CD4-positive, alpha-beta memory T cell (primary cell): ENCODE results near the gene ZNHIT3. TPM values are rescaled to one million over a fixed set of nuclear protein-coding genes. Genes with fewer than 3 reads are reported as not detected.

ENCODE experiments used
- CTCF ChIA-PET: fragments of 350-600 bp; sonication (Branson Sonifier 250); formaldehyde crosslinking; loops from one replicate; lab custom pipeline; 2021; ENCODE audit warnings: inconsistent platforms; ENCODE audit not compliant: partially characterized antibody; lab: Charles Lee
- POLR2A ChIA-PET: fragments of 350-600 bp; sonication (Branson Sonifier 250); formaldehyde crosslinking; loops from one replicate; lab custom pipeline; 2021; ENCODE audit not compliant: partially characterized antibody; lab: Charles Lee
- DNase-seq, 5 donors: peaks; one replicate each; pipeline versions ENCODE4 v3.0.0 to v3.0.0-alpha.2; 2020 to 2022; ENCODE audit warnings: mixed read lengths in 1 of 5
- H3K27ac ChIP-seq: one replicate; pipeline ENCODE4 v1.7.0; 2013; ENCODE audit warnings: low read depth, low read length
- H3K27me3 ChIP-seq: 2 replicates; pipeline ENCODE4 v1.7.0; 2013; ENCODE audit warnings: mild to moderate bottlenecking, low read length, moderate library complexity; ENCODE audit not compliant: insufficient read depth
- H3K36me3 ChIP-seq: 2 replicates; pipeline ENCODE4 v1.7.0; 2013; ENCODE audit warnings: mild to moderate bottlenecking, low read length, moderate library complexity; ENCODE audit not compliant: insufficient read depth
- H3K4me1 ChIP-seq: 2 replicates; pipeline ENCODE4 v1.7.0; 2013; ENCODE audit warnings: mild to moderate bottlenecking, low read length, moderate library complexity; ENCODE audit not compliant: insufficient read depth
- H3K4me3 ChIP-seq, 2 donors: one replicate each; pipeline ENCODE4 v1.7.0; 2013; ENCODE audit warnings: low read length in 2 of 2, mild to moderate bottlenecking in 1 of 2
- H3K9me3 ChIP-seq, 2 donors: one replicate each; pipeline ENCODE4 v1.7.0; 2013; ENCODE audit warnings: low read length in 2 of 2, control low read depth in 1 of 2; ENCODE audit not compliant: control insufficient read depth in 1 of 2
- H3K27ac Mint-ChIP-seq, 7 donors: one replicate each; pipeline ENCODE4 v1.8.0; 2020 to 2021; ENCODE audit warnings: mixed read lengths in 7 of 7, mild to moderate bottlenecking in 6 of 7, inconsistent platforms in 3 of 7, moderate library complexity in 3 of 7
- H3K27me3 Mint-ChIP-seq, 2 donors: one replicate each; pipeline ENCODE4 v1.8.0; 2020 to 2021; ENCODE audit warnings: mixed read lengths in 2 of 2
- H3K36me3 Mint-ChIP-seq, 2 donors: one replicate each; pipeline ENCODE4 v1.8.0; 2020 to 2021; ENCODE audit warnings: mixed read lengths in 2 of 2, inconsistent platforms in 1 of 2, mild to moderate bottlenecking in 1 of 2
- H3K4me1 Mint-ChIP-seq, 4 donors: one replicate each; pipeline ENCODE4 v1.8.0; 2020 to 2021; ENCODE audit warnings: mixed read lengths in 4 of 4, mild to moderate bottlenecking in 1 of 4
- H3K4me3 Mint-ChIP-seq, 8 donors: one replicate each; pipeline ENCODE4 v1.8.0; 2020 to 2021; ENCODE audit warnings: mixed read lengths in 8 of 8, mild to moderate bottlenecking in 7 of 8, moderate library complexity in 6 of 8, inconsistent platforms in 3 of 8
- H3K9me3 Mint-ChIP-seq, 8 donors: one replicate each; pipeline ENCODE4 v1.8.0; 2020 to 2021; ENCODE audit warnings: mixed read lengths in 8 of 8, mild to moderate bottlenecking in 5 of 8, inconsistent platforms in 3 of 8, moderate library complexity in 1 of 8
- intact Hi-C: fragments of 100-400 bp; cut with micrococcal nuclease; formaldehyde crosslinking; loops from one replicate; pipeline ENCODE4 v1.15.1; 2023
- polyA plus RNA-seq, 2 donors: library from polyadenylated mRNA; unstranded; fragments of 300-500 nt; fragmentation: Illumina TruSeq; gene quantifications; one replicate each; pipeline ENCODE4 v1.2.3, GENCODE V29; 2021
- total RNA-seq, 2 experiments: library from RNA; stranded (reverse); gene quantifications; one replicate each; pipeline ENCODE4 v1.2.3, GENCODE V29; 2021

ZNHIT3 gene
- total and polyA plus RNA-seq, 4 experiments from 2014 or later, result 66.6 to 94.6 (median 78.0) TPM

DNA sequence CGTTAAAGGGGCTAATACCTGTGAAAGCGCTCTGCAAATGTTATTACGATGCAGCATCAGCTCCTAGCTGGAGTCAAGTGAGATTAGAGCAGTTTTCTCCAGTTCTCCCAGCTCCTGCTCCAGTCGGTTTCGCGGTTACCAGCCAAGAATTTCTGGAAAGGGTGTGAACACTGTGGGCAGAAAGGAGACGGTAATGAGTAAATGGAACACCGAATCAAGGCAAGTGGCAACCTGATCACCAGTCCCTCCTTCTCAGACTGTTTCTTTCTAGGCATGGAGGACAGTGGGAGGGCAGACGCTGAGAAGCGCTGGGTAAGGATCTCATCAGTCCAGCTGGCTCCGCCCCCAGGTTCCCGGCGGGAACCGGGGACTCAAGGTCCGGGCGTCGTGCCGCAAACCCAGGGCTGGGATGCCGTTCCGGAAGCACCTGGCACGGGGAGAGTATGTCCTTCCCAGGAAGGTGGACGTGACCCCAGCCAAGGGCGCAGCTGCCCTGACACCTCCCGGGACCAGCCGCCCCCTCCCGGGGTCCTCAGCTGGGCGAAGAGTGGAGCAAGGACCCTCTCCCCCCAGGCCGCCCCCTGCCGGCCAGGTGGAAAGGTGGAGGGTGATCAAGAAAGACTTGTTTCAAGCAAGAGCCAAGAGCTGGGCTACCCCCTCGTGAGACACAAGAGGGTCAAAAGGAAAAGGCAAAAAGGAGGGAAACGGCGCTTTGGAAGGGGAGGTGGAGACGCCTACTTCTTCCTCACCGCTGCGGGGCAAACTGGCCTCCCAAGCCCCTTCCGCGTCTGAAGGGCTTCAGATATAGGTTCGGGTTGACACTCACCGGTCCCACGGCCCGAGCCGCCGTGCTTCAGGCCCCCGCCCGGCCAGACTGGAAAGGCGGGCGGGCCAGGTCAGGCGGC is 47.7 kb downstream of the ZNHIT3 start:
- Mint-ChIP-seq H3K9me3 (peaks cover 0 to 2% (median 0%) of the 10 kb centered on the region in 8 donors), H3K4me3 (peak overlapping the region; percentile 90 to 97 (median 95)), H3K4me1 (peaks cover 8 to 31% (median 19%) of the 10 kb centered on the region in 4 donors), H3K36me3 (peaks cover 4 to 44% of the 10 kb centered on the region in 2 donors), H3K27ac (peak overlapping the region; percentile 91 to 97 (median 96)), H3K27me3 (no peaks in the 10 kb centered on the region)
- Histone ChIP-seq H3K36me3 (peaks cover 4% of the 10 kb centered on the region), H3K9me3 (no peaks in the 10 kb centered on the region), H3K27me3 (no peaks in the 10 kb centered on the region), H3K27ac (peak overlapping the region; percentile 82), H3K4me1 (peaks cover 12% of the 10 kb centered on the region), H3K4me3 (peak overlapping the region; percentile 58 to 99)
- peak; percentile 15 to 72 (median 49) for DNase-seq
- ChIA-PET POLR2A (interaction anchor here (0.9 to 5.2 kb wide), 8 partner anchors 12 to 415 kb away, joined by 3 to 151 read pairs (median 5); partner anchors contain the start of genes DHRS11, GGNBP2, MRM1 and ZNHIT3), CTCF (interaction anchor here (0.6 to 3.9 kb wide), 12 partner anchors 10 to 68 kb away, joined by 3 to 24 read pairs (median 4); partner anchors contain the start of genes GGNBP2 and MRM1)
- intact Hi-C loops, result loop anchor here (1.0 to 10.0 kb wide), 3 partner anchors 10 to 191 kb away; partner anchors contain the start of genes GGNBP2 and ZNHIT3

DNA sequence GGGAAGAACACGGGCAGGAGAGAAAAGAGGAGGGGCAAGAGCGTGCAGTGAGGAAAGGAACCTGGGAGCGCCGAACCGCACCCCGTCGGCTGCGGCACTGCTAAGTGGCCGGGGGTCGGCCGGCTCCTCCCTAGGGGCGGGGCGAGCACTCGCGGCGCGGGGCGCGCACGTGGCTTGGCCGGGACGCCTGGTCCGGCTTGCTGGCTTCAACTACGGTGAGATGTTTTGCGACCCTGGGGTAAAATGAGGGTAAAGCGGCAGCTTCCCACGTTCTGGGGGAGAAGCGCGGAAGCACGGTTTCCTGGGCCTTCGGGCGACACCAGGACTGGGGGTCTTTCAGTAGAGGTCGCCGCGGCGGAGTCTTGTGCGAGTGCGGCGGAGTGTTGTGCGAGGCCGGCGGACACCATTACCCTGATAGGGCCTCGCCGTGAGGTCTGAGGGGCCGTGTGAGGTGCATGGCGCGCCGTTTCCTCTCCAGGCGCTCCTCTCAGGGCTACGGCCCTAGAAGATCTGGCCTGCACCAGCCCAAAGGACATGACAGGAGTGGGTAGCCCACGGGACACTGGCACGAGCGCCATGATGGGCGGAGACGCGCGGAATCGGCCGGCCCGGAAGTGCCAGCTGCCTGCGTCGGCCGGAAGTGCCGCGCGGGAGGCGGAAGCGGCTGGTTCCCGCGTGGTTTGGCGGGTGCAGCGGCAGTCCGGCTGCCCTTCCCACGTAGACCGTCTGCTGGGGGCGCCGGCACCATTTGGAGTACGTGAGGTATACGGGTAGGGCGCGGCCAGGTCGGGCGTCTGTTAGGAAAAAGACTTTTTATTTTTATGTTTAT is 48.6 kb downstream of the ZNHIT3 start, which contains the start of the genes MYO19 and PIGW:
Gene MYO19 (minus strand): TSS at position 29 of the 829 bp plus-strand sequence. CDS start 2,330 bp downstream, outside the sequence.
Gene PIGW (plus strand): TSS at position 148 of the 829 bp plus-strand sequence. CDS start 2,115 bp downstream, outside the sequence.
- CTCF ChIA-PET, result interaction anchor here (0.6 to 3.9 kb wide), 11 partner anchors 10 to 67 kb away, joined by 3 to 24 read pairs (median 4); partner anchors contain the start of genes GGNBP2 and MRM1
- H3K9me3 Mint-ChIP-seq, result peaks cover 0 to 2% (median 0%) of the 10 kb centered on the region in 8 donors
- peak within 1 kb of the TSS; percentile 58 to 99 for H3K4me3 ChIP-seq
- no peaks in the 10 kb centered on the region for H3K27me3 ChIP-seq
- peaks cover 0 to 42% of the 10 kb centered on the region in 2 donors for H3K36me3 Mint-ChIP-seq
- peak within 1 kb of the TSS; percentile 82 for H3K27ac ChIP-seq
- H3K27me3 Mint-ChIP-seq, result no peaks in the 10 kb centered on the region
- DNase-seq, result peak; percentile 81 to 87 (median 85)
- peaks cover 12% of the 10 kb centered on the region for H3K4me1 ChIP-seq
- intact Hi-C loops, result loop anchor here (1.0 to 10.0 kb wide), 4 partner anchors 9 to 190 kb away; partner anchors contain the start of genes GGNBP2, MRM1 and ZNHIT3
- POLR2A ChIA-PET, result interaction anchor here (0.9 to 5.2 kb wide), 11 partner anchors 11 to 1076 kb away, joined by 3 to 151 read pairs (median 6); partner anchors contain the start of genes DHRS11, GGNBP2, MRM1 and ZNHIT3
- H3K27ac Mint-ChIP-seq, result peak within 1 kb of the TSS; percentile 91 to 97 (median 96)
- H3K4me3 Mint-ChIP-seq, result peak within 1 kb of the TSS; percentile 90 to 97 (median 95)
- peaks cover 4% of the 10 kb centered on the region for H3K36me3 ChIP-seq
- H3K9me3 ChIP-seq, result no peaks in the 10 kb centered on the region
- peaks cover 9 to 27% (median 19%) of the 10 kb centered on the region in 4 donors for H3K4me1 Mint-ChIP-seq

DNA sequence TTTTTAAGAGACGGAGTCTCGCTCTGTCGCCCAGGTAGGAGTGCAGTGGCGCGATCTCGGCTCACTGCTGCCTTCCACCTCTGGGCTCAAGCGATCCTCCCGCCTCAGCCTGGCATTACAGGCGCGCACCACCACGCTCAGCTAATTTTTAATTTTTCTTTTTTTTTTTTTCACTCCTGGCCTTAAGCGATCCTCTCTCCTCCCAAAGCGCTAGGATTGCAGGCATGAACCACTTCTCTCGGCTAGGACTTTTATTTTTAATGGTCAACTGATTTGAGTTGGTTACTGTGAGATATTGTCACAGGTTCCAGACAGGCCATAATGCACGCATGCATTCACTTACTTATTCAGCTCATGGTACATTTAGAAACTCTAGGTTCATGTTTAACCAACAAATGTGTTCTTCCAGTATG is 49.2 kb downstream of the ZNHIT3 start:
- peaks cover 4% of the 10 kb centered on the region for H3K36me3 ChIP-seq
- peak overlapping the region; percentile 82 for H3K27ac ChIP-seq
- H3K27ac Mint-ChIP-seq, result peak overlapping the region; percentile 91 to 97 (median 96)
- no peak for DNase-seq
- intact Hi-C loops, result loop anchor here (1.0 to 10.0 kb wide), 2 partner anchors 66 to 189 kb away; partner anchors contain the start of gene MRM1
- peaks cover 0 to 2% (median 0%) of the 10 kb centered on the region in 8 donors for H3K9me3 Mint-ChIP-seq
- no peaks in the 10 kb centered on the region for H3K27me3 Mint-ChIP-seq
- no peaks in the 10 kb centered on the region for H3K9me3 ChIP-seq
- peaks cover 0 to 42% of the 10 kb centered on the region in 2 donors for H3K36me3 Mint-ChIP-seq
- peaks cover 9 to 27% (median 19%) of the 10 kb centered on the region in 4 donors for H3K4me1 Mint-ChIP-seq
- ChIA-PET CTCF (interaction anchor here (1.0 to 3.9 kb wide), 3 partner anchors 9 to 66 kb away, joined by 3 to 24 read pairs (median 19); partner anchors contain the start of genes GGNBP2 and MRM1), POLR2A (interaction anchor here (1.0 to 5.2 kb wide), 9 partner anchors 10 to 1075 kb away, joined by 3 to 151 read pairs (median 6); partner anchors contain the start of genes DHRS11, GGNBP2, MRM1 and ZNHIT3)
- peak overlapping the region; percentile 90 to 97 (median 95) for H3K4me3 Mint-ChIP-seq
- H3K4me1 ChIP-seq, result peaks cover 12% of the 10 kb centered on the region
- peak overlapping the region; percentile 58 to 99 for H3K4me3 ChIP-seq
- no peaks in the 10 kb centered on the region for H3K27me3 ChIP-seq

DNA sequence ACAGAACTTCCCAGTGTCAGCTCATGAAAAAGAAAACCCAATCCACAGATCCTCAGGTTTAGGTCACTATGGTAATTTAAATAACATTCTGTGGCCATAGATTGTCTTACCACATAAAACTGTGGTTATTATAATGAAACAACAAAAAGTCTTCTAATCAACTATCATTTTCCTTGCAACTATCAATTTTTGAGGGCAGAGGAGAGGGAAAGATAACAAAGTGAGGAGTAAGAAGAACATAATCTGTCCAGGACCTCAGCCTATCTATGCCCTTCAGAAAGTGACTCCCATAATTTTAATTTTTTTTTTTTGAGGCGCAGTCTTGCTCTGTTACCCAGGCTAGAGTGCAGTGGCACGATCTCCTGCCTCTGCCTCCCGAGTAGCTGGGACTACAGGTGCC is 54.2 kb downstream of the ZNHIT3 start:
- H3K36me3 ChIP-seq, result no peaks in the 10 kb centered on the region
- no peak overlapping the region for H3K4me3 ChIP-seq
- H3K27me3 Mint-ChIP-seq, result no peaks in the 10 kb centered on the region
- ChIA-PET POLR2A (interaction anchor here (0.7 kb wide), 1 partner anchor 107 kb away, joined by 3 read pairs; no protein-coding TSS in a partner anchor), CTCF (no interaction called here)
- H3K9me3 Mint-ChIP-seq, result no peaks in the 10 kb centered on the region
- intact Hi-C loops, result loop anchor here (10.0 kb wide), 1 partner anchor 1064 kb away; the partner anchor contains the start of gene SYNRG
- no peak overlapping the region for H3K4me3 Mint-ChIP-seq
- H3K4me1 ChIP-seq, result peaks cover 19% of the 10 kb centered on the region
- H3K4me1 Mint-ChIP-seq, result peaks cover 7 to 22% (median 11%) of the 10 kb centered on the region in 4 donors
- no peak overlapping the region for H3K27ac ChIP-seq
- no peaks in the 10 kb centered on the region for H3K9me3 ChIP-seq
- H3K27me3 ChIP-seq, result no peaks in the 10 kb centered on the region
- peak overlapping the region in 1 of 7 donors; percentile 36 for H3K27ac Mint-ChIP-seq
- peaks cover 0 to 22% of the 10 kb centered on the region in 2 donors for H3K36me3 Mint-ChIP-seq
- no peak for DNase-seq

DNA sequence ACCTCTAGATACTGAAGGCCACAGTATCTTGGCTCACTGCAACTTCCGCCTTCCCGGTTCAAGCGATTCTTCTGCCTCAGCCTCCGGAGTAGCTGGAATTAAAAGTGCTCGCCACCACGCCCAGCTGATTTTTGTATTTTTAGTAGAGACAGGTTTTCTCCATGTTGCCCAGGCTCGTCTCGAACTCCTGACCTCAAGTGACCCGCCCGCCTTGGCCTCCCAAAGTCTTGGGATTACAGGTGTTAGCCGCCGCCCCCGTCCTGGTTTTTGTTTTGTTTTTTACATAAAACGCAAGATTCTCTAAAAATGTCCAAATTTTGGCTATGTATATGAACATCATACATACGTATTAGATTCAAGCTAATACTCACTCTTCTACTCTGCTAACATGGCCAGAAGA is 56.3 kb downstream of the ZNHIT3 start:
- no peak for DNase-seq
- H3K9me3 Mint-ChIP-seq, result no peaks in the 10 kb centered on the region
- peaks cover 3 to 30% of the 10 kb centered on the region in 2 donors for H3K36me3 Mint-ChIP-seq
- H3K9me3 ChIP-seq, result no peaks in the 10 kb centered on the region
- intact Hi-C loops, result loop anchor here (10.0 kb wide), 1 partner anchor 1062 kb away; the partner anchor contains the start of gene SYNRG
- H3K4me1 Mint-ChIP-seq, result peaks cover 12 to 38% (median 21%) of the 10 kb centered on the region in 4 donors
- H3K36me3 ChIP-seq, result no peaks in the 10 kb centered on the region
- CTCF ChIA-PET, result interaction anchor here (1.3 to 5.2 kb wide), 2 partner anchors 8 to 57 kb away, joined by 3 to 24 read pairs; partner anchors contain the start of genes MYO19 and PIGW
- POLR2A ChIA-PET, result no interaction called here
- H3K4me3 ChIP-seq, result no peak overlapping the region
- no peak overlapping the region for H3K27ac ChIP-seq
- no peaks in the 10 kb centered on the region for H3K27me3 Mint-ChIP-seq
- H3K27ac Mint-ChIP-seq, result peak overlapping the region in 1 of 7 donors; percentile 97
- no peaks in the 10 kb centered on the region for H3K27me3 ChIP-seq
- peaks cover 30% of the 10 kb centered on the region for H3K4me1 ChIP-seq
- peak overlapping the region in 3 of 8 donors; percentile 4 to 46 (median 36) for H3K4me3 Mint-ChIP-seq

DNA sequence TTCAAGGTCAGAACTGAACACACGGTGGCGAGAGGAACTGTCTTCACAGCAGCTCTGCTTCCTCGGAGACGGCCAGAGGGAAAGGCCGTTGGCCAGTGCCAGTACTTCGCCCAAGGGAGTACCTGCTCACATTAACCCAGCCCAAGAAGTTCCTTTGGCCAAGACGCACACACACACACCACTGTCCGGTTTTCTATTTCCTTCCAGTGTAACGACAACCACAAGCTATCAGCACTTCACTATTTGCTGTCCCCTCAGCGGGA is 57.5 kb downstream of the ZNHIT3 start:
- DNase-seq, result no peak
- peak overlapping the region; percentile 89 to 95 (median 92) for H3K4me3 Mint-ChIP-seq
- H3K27me3 Mint-ChIP-seq, result no peaks in the 10 kb centered on the region
- peak overlapping the region; percentile 90 to 99 for H3K4me3 ChIP-seq
- H3K36me3 Mint-ChIP-seq, result peaks cover 4 to 32% of the 10 kb centered on the region in 2 donors
- H3K9me3 ChIP-seq, result no peaks in the 10 kb centered on the region
- peaks cover 42% of the 10 kb centered on the region for H3K4me1 ChIP-seq
- no peaks in the 10 kb centered on the region for H3K27me3 ChIP-seq
- CTCF ChIA-PET, result interaction anchor here (0.8 to 5.2 kb wide), 3 partner anchors 10 to 58 kb away, joined by 3 to 24 read pairs (median 4); partner anchors contain the start of genes MRM1, MYO19 and PIGW
- H3K4me1 Mint-ChIP-seq, result peaks cover 20 to 47% (median 30%) of the 10 kb centered on the region in 4 donors
- intact Hi-C loops, result loop anchor here (1.0 to 10.0 kb wide), 3 partner anchors 10 to 1061 kb away; partner anchors contain the start of genes MRM1, MYO19, PIGW and SYNRG
- peak overlapping the region; percentile 99 for H3K27ac ChIP-seq
- H3K36me3 ChIP-seq, result no peaks in the 10 kb centered on the region
- POLR2A ChIA-PET, result interaction anchor here (2.6 to 6.0 kb wide), 4 partner anchors 8 to 58 kb away, joined by 15 to 151 read pairs (median 30); partner anchors contain the start of genes DHRS11, MRM1, MYO19 and PIGW
- no peaks in the 10 kb centered on the region for H3K9me3 Mint-ChIP-seq
- peak overlapping the region; percentile 96 to 99 (median 97) for H3K27ac Mint-ChIP-seq
